PC-3 (cell line): ENCODE measurements around the gene LNX1. TPM values are rescaled to one million over a fixed set of nuclear protein-coding genes. Genes with fewer than 3 reads are reported as not detected.

ENCODE experiments used
- ATAC-seq: fragments of 200-7000 bp; cut with Tn5 transposase; 2 replicates; pipeline ENCODE4 v1.9.1; 2020; ENCODE audit warnings: mild to moderate bottlenecking, moderate library complexity
- BruUV-seq: library from RNA; stranded (reverse); fragments of 400-500 nt; replicated peaks from 2 replicates; lab custom pipeline; 2021; lab: Mats Ljungman, UMichigan
- CTCF ChIA-PET: fragments of 300-600 bp; sonication (Branson Sonifier 250); formaldehyde crosslinking; loops from one replicate; lab custom pipeline; 2022; ENCODE audit warnings: antibody characterized with exemption; lab: Charles Lee
- POLR2A ChIA-PET: fragments of 300-600 bp; sonication (Branson Sonifier 250); formaldehyde crosslinking; loops from one replicate; lab custom pipeline; 2022; ENCODE audit warnings: antibody characterized with exemption; ENCODE audit not compliant: unreplicated experiment; lab: Charles Lee
- DNase-seq: peaks from one replicate; pipeline ENCODE4 v3.0.0-alpha.2; 2015
- H2AFZ ChIP-seq: fragments of 300-600 bp; sonication (generic); 2 replicates; pipeline ENCODE4 v1.6.0; 2016; ENCODE audit warnings: antibody characterized with exemption, low read length
- H3F3A ChIP-seq: fragments of 300-600 bp; sonication (generic); one replicate; pipeline ENCODE4 v1.6.0; 2017; ENCODE audit warnings: antibody characterized with exemption, low read length, control low read depth, mild to moderate bottlenecking; ENCODE audit not compliant: unreplicated experiment
- H3K27ac ChIP-seq: fragments of 300-600 bp; sonication (generic); 2 replicates; pipeline ENCODE4 v1.5.1; 2016; ENCODE audit warnings: mild to moderate bottlenecking, low read length
- H3K27me3 ChIP-seq: fragments of 300-600 bp; sonication (generic); 2 replicates; pipeline ENCODE4 v1.6.1; 2016; ENCODE audit warnings: low read length, mixed read lengths
- H3K36me3 ChIP-seq: fragments of 300-600 bp; sonication (generic); 2 replicates; pipeline ENCODE4 v1.6.1; 2016; ENCODE audit warnings: low read depth, mixed run types, low read length, mixed read lengths
- H3K4me1 ChIP-seq: fragments of 300-600 bp; sonication (generic); 2 replicates; pipeline ENCODE4 v1.5.1; 2016; ENCODE audit warnings: low read length; ENCODE audit not compliant: insufficient read depth
- H3K4me2 ChIP-seq: fragments of 300-600 bp; sonication (generic); 2 replicates; pipeline ENCODE4 v1.6.0; 2016; ENCODE audit warnings: low read length
- H3K4me3 ChIP-seq: fragments of 300-600 bp; sonication (generic); 2 replicates; pipeline ENCODE4 v1.5.1; 2016; ENCODE audit warnings: mild to moderate bottlenecking, low read length, mixed read lengths
- H3K79me2 ChIP-seq: fragments of 300-600 bp; sonication (generic); 2 replicates; pipeline ENCODE4 v1.6.1; 2017; ENCODE audit warnings: low read length, mixed read lengths
- H3K9ac ChIP-seq: fragments of 300-600 bp; sonication (generic); 2 replicates; pipeline ENCODE4 v1.6.0; 2016; ENCODE audit warnings: mild to moderate bottlenecking, low read length
- H3K9me2 ChIP-seq: fragments of 300-600 bp; sonication (generic); replicated peaks from 2 replicates; pipeline ENCODE4 v1.6.1; 2016; ENCODE audit warnings: mixed run types, low read length, mixed read lengths
- H3K9me3 ChIP-seq: fragments of 300-600 bp; sonication (generic); 2 replicates; pipeline ENCODE4 v1.6.1; 2016; ENCODE audit warnings: low read length, mixed read lengths
- H4K20me1 ChIP-seq: fragments of 300-600 bp; sonication (generic); 2 replicates; pipeline ENCODE4 v1.6.1; 2016; ENCODE audit warnings: low read length, mixed read lengths
- CTCF ChIP-seq: fragments of 300-600 bp; sonication (generic); conservative IDR thresholded peaks from 2 replicates; pipeline ENCODE4 v1.5.1; 2017; ENCODE audit warnings: antibody characterized with exemption, low read depth, mild to moderate bottlenecking, low read length
- EZH2 ChIP-seq: fragments of 300-600 bp; sonication (generic); IDR thresholded peaks from one replicate; pipeline ENCODE4 v1.6.1; 2017; ENCODE audit warnings: antibody characterized with exemption, mild to moderate bottlenecking, low read length; ENCODE audit not compliant: unreplicated experiment
- EZH2phosphoT487 ChIP-seq: fragments of 300-600 bp; sonication (generic); IDR thresholded peaks from 2 replicates; pipeline ENCODE4 v1.6.1; 2018; ENCODE audit warnings: mild to moderate bottlenecking, antibody characterized with exemption, low read length, borderline replicate concordance
- intact Hi-C: fragments of 100-400 bp; cut with micrococcal nuclease; formaldehyde crosslinking; loops from 2 replicates; pipeline ENCODE4 v1.9.0; 2023
- total RNA-seq: library from RNA; depleted of rRNA; stranded (reverse); fragments of >200 nt; gene quantifications from 2 replicates; pipeline ENCODE4 v1.2.3, GENCODE V29; 2014

Gene LNX1
- total RNA-seq, 1 experiment from 2014 or later, result 2.8 TPM

GRCh38 chr4:53531585-53532224 lies 59.6 kb downstream of the LNX1 start:
- ChIA-PET POLR2A (interaction anchor here (0.6 kb wide), 1 partner anchor 1135 kb away, joined by 8 read pairs; no protein-coding TSS in a partner anchor), CTCF (no interaction called here)
- Histone ChIP-seq H4K20me1 (no peaks in the 10 kb centered on the region), H3K79me2 (no peaks in the 10 kb centered on the region), H3K4me1 (no peaks in the 10 kb centered on the region), H3K9me3 (no peaks in the 10 kb centered on the region), H3F3A (no peaks in the 10 kb centered on the region), H3K9me2 (no peaks in the 10 kb centered on the region), H3K36me3 (no peaks in the 10 kb centered on the region), H3K27me3 (no peaks in the 10 kb centered on the region), H3K4me3 (no peak overlapping the region), H2AFZ (no peak overlapping the region), H3K4me2 (no peak overlapping the region), H3K9ac (no peak overlapping the region), H3K27ac (no peak overlapping the region)
- intact Hi-C loops, result no loop called here
- ATAC-seq (no peak), DNase-seq (no peak)
- no TSS peak for BruUV-seq
- TF ChIP-seq EZH2phosphoT487 (no peak), CTCF (no peak), EZH2 (no peak)

GRCh38 chr4:53529025-53529424 lies 62.3 kb downstream of the LNX1 start:
- Histone ChIP-seq H3K4me2 (no peak overlapping the region), H3K79me2 (no peaks in the 10 kb centered on the region), H3K36me3 (no peaks in the 10 kb centered on the region), H3K27ac (no peak overlapping the region), H3K9me3 (no peaks in the 10 kb centered on the region), H4K20me1 (no peaks in the 10 kb centered on the region), H3F3A (no peaks in the 10 kb centered on the region), H3K4me3 (no peak overlapping the region), H2AFZ (no peak overlapping the region), H3K9me2 (no peaks in the 10 kb centered on the region), H3K27me3 (no peaks in the 10 kb centered on the region), H3K9ac (no peak overlapping the region), H3K4me1 (no peaks in the 10 kb centered on the region)
- no peak for ATAC-seq
- POLR2A ChIA-PET, result no interaction called here
- TF ChIP-seq EZH2 (no peak), EZH2phosphoT487 (no peak), CTCF (no peak)
- no peak for DNase-seq
- intact Hi-C loops, result no loop called here
- BruUV-seq, result no TSS peak
- CTCF ChIA-PET, result no interaction called here

GRCh38 chr4:53527930-53528329 lies 63.4 kb downstream of the LNX1 start:
- H4K20me1 ChIP-seq, result no peaks in the 10 kb centered on the region
- CTCF ChIA-PET, result no interaction called here
- H3K4me2 ChIP-seq, result no peak overlapping the region
- no peaks in the 10 kb centered on the region for H3K9me3 ChIP-seq
- no peaks in the 10 kb centered on the region for H3F3A ChIP-seq
- H3K9ac ChIP-seq, result no peak overlapping the region
- H3K27ac ChIP-seq, result no peak overlapping the region
- H2AFZ ChIP-seq, result no peak overlapping the region
- no peak for TF ChIP-seq CTCF
- no peak for TF ChIP-seq EZH2phosphoT487
- no peak for TF ChIP-seq EZH2
- intact Hi-C loops, result no loop called here
- ATAC-seq (no peak), DNase-seq (no peak)
- no peaks in the 10 kb centered on the region for H3K4me1 ChIP-seq
- H3K27me3 ChIP-seq, result no peaks in the 10 kb centered on the region
- H3K4me3 ChIP-seq, result no peak overlapping the region
- no TSS peak for BruUV-seq
- no peaks in the 10 kb centered on the region for H3K36me3 ChIP-seq
- H3K79me2 ChIP-seq, result no peaks in the 10 kb centered on the region
- POLR2A ChIA-PET, result no interaction called here
- H3K9me2 ChIP-seq, result no peaks in the 10 kb centered on the region
